Activated CD8-positive, alpha-beta memory T cell treated with anti-CD3 and anti-CD28 coated beads, Interleukin-2, amount 10 ng/mL, durations not matched to agents 7 days and 5 days (primary cell): ENCODE data around the gene APBB1. TPM values are rescaled to one million over a fixed set of nuclear protein-coding genes. Genes with fewer than 3 reads are reported as not detected.

Experiments
- ATAC-seq: fragments of 150-1000 bp; cut with Tn5 transposase; one replicate; pipeline ENCODE4 v1.10.0; 2021; ENCODE audit warnings: moderate library complexity
- CTCF ChIA-PET: fragments of 350-600 bp; sonication (Branson Sonifier 250); formaldehyde crosslinking; loops from one replicate; lab custom pipeline; 2021; ENCODE audit warnings: antibody characterized with exemption; lab: Charles Lee
- DNase-seq: peaks from one replicate; pipeline ENCODE4 v3.0.0-alpha.2; 2020
- H3K27ac Mint-ChIP-seq: one replicate; pipeline ENCODE4 v1.8.0; 2021; ENCODE audit warnings: mild to moderate bottlenecking, mixed read lengths
- H3K27me3 Mint-ChIP-seq: one replicate; pipeline ENCODE4 v1.8.0; 2021; ENCODE audit warnings: mixed read lengths
- H3K36me3 Mint-ChIP-seq: one replicate; pipeline ENCODE4 v1.8.0; 2021; ENCODE audit warnings: mild to moderate bottlenecking, mixed read lengths
- H3K4me1 Mint-ChIP-seq: one replicate; pipeline ENCODE4 v1.8.0; 2021; ENCODE audit warnings: mixed read lengths
- H3K4me3 Mint-ChIP-seq: one replicate; pipeline ENCODE4 v1.8.0; 2021; ENCODE audit warnings: mild to moderate bottlenecking, moderate library complexity, mixed read lengths
- H3K9me3 Mint-ChIP-seq: one replicate; pipeline ENCODE4 v1.8.0; 2022; ENCODE audit warnings: low read depth, mixed read lengths
- total RNA-seq, 2 experiments: library from RNA; stranded (reverse); gene quantifications; one replicate each; pipeline ENCODE4 v1.2.3, GENCODE V29; 2021

Gene APBB1
- total RNA-seq, 2 experiments from 2014 or later: 38.7 to 43.4 TPM

DNA sequence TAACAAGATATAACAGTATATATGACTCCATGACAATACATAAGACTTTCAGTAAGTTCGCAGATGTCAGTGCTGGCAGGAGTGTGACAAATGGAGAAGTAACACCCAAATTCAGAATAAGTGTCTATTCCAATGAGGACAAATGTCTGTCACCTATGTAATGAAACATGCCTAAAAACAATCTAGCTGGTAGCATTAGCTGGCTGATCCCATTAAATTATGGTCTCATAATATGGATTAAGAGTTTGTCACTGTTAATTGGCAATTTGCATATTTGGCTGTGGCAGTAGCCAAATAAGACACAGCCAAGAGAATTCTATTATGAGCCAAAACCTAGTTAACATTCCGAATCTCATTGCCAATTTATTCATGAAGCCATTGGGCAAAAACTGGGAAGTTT, 68.4 kb downstream of the APBB1 start:
- Mint-ChIP-seq H3K27ac (no peak overlapping the region), H3K36me3 (no peaks in the 10 kb centered on the region)

DNA sequence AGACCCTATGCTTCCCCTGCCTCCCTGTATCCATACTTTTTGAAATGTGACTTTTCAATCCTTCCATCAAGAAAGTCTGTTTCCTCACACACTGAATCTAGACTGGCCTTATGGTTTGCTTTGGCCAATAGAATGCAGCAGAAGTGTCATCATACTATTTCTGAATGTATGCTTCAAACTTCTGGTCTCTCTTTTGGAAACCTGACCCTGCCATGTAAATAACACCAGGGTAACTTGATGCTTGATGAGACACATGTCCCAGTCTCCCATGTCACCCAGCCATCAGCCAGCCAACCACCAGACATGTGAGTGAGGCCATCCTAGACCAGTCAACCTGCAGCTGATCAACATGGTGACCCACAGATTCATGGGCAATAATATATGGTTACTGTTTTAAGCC, 68.9 kb downstream of the APBB1 start:
- CTCF ChIA-PET: interaction anchor here (0.7 to 7.2 kb wide), 4 partner anchors 8 to 421 kb away, joined by 3 to 75 read pairs (median 31); no protein-coding TSS in a partner anchor
- Mint-ChIP-seq H3K4me1 (peaks cover 6% of the 10 kb centered on the region), H3K27ac (no peak overlapping the region), H3K9me3 (no peaks in the 10 kb centered on the region), H3K27me3 (peaks cover 4% of the 10 kb centered on the region), H3K4me3 (no peak overlapping the region), H3K36me3 (no peaks in the 10 kb centered on the region)
- DNase-seq: no peak
- no peak for ATAC-seq

More for the DNA sequence above, 68.4 kb downstream of the APBB1 start:
- no peak overlapping the region for H3K4me3 Mint-ChIP-seq
- H3K4me1 Mint-ChIP-seq: peaks cover 6% of the 10 kb centered on the region
- ATAC-seq (no peak), DNase-seq (no peak)
- H3K9me3 Mint-ChIP-seq: no peaks in the 10 kb centered on the region
- CTCF ChIA-PET: interaction anchor here (1.7 to 7.2 kb wide), 3 partner anchors 8 to 99 kb away, joined by 5 to 75 read pairs (median 57); no protein-coding TSS in a partner anchor
- H3K27me3 Mint-ChIP-seq: no peaks in the 10 kb centered on the region

- no peaks in the 10 kb centered on the region for H3K36me3 Mint-ChIP-seq
Measured at GRCh38 chr11:6345366-6345765, 73.5 kb downstream of the APBB1 start.

More at GRCh38 chr11:6345366-6345765, 73.5 kb downstream of the APBB1 start:
- no peak for ATAC-seq
- H3K9me3 Mint-ChIP-seq: no peaks in the 10 kb centered on the region
- H3K4me1 Mint-ChIP-seq: no peaks in the 10 kb centered on the region
- CTCF ChIA-PET: interaction anchor here (1.4 kb wide), 2 partner anchors 8 to 47 kb away, joined by 3 to 6 read pairs; no protein-coding TSS in a partner anchor
- no peak overlapping the region for H3K27ac Mint-ChIP-seq
- H3K27me3 Mint-ChIP-seq: peaks cover 5% of the 10 kb centered on the region
- DNase-seq: no peak
- H3K4me3 Mint-ChIP-seq: no peak overlapping the region

Other genes with a start within 250 kb of the APBB1 start
- not detected for gene OR52B2, start 248.8 kb downstream of the APBB1 start, total RNA-seq
- gene OR52W1, start 219.9 kb downstream of the APBB1 start, total RNA-seq: not detected
- gene C11orf42, start 213.5 kb downstream of the APBB1 start, total RNA-seq: not detected
- 10 to 100 TPM; 17.3 to 19.9 TPM for gene FHIP1B, start 184.5 kb downstream of the APBB1 start, total RNA-seq
- gene CNGA4, start 180.0 kb downstream of the APBB1 start, total RNA-seq: under 1 TPM in 1 of 2 experiments, not detected in 1; 0.26 TPM
- gene CCKBR, start 159.3 kb downstream of the APBB1 start, total RNA-seq: not detected
- gene CAVIN3, start 98.6 kb downstream of the APBB1 start, total RNA-seq: 10 to 100 TPM in 1 of 2 experiments, 1 to 10 TPM in 1; 4.9 to 18.7 TPM
- 10 to 100 TPM; 38.9 to 41.9 TPM for gene SMPD1, start 28.6 kb downstream of the APBB1 start, total RNA-seq
- gene HPX, start 21.9 kb upstream of the APBB1 start, total RNA-seq: under 1 TPM in 1 of 2 experiments, not detected in 1; 0.76 TPM
- 1 to 10 TPM; 4.8 to 5.1 TPM for gene TRIM3, start 54.8 kb upstream of the APBB1 start, total RNA-seq
- 10 to 100 TPM; 33.5 to 39.3 TPM for gene ARFIP2, start 62.2 kb upstream of the APBB1 start, total RNA-seq
- gene TIMM10B, start 62.4 kb upstream of the APBB1 start, total RNA-seq: 10 to 100 TPM; 29.2 to 47.0 TPM
- gene DNHD1, start 78.2 kb upstream of the APBB1 start, total RNA-seq: 10 to 100 TPM; 17.4 to 25.3 TPM
- gene RRP8, start 184.5 kb upstream of the APBB1 start, total RNA-seq: 10 to 100 TPM; 25.6 to 33.1 TPM
- 100 to 1,000 TPM; 151 to 161 TPM for gene ILK, start 184.7 kb upstream of the APBB1 start, total RNA-seq
- 100 to 1,000 TPM; 134 to 144 TPM for gene TAF10, start 193.1 kb upstream of the APBB1 start, total RNA-seq
- gene TPP1, start 200.3 kb upstream of the APBB1 start, total RNA-seq: 10 to 100 TPM; 76.8 to 79.3 TPM
- under 1 TPM; 0.14 to 0.32 TPM for gene DCHS1, start 236.7 kb upstream of the APBB1 start, total RNA-seq